Stimulated activated CD8-positive, alpha-beta memory T cell treated with anti-CD3 and anti-CD28 coated beads, Interleukin-15, amount 100 ng/mL, for 24 hours (primary cell): ENCODE measurements around the gene JAZF1.
"Not testable (repeated sequence)": the region's sequence is repeated elsewhere in the genome, so short reads cannot be mapped to it uniquely, and the experiment has no call there.

Source experiments
- DNase-seq: peaks from one replicate; pipeline ENCODE4 v3.0.0-alpha.2; 2020; ENCODE audit warnings: low read depth

JAZF1 gene

DNA sequence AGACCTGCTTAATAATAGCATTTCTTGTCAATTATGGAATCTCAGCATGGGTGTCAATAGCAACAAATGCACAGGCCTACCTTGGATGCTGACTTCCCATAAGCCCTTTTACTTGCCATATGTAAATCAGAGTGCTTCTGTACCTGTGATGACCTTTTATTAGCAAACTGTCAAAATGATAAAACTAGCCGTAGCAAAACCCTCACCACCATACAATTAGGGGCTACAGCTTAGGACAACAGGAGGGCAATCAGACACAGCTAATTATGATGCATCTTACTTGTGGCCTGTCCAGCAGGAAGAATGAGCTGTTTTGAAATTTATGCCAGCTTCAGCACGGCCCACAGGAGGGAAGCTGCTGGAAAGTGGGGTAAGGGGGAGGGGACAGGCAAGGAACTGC is 239.1 kb downstream of the JAZF1 start:
- DNase-seq: no peak

DNA sequence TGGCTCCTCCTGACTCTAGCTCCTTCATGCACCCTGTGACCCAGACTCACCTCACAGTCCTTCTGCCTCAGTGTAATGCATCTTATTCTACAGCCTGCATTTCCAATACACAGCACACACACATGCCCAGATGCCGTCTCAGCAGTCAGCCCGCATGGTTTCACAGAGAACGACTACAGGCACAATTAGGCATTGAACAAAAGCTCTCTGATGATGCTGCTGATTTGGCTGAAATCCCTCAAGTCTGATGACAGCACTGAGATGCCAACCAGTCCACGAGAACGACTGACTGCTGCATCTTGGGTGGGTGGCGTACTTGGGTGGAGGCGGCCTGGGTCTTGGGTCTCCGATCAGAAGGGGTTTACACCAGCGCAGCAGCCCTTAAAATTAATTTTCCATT is 240.3 kb downstream of the JAZF1 start:
- no peak for DNase-seq

DNA sequence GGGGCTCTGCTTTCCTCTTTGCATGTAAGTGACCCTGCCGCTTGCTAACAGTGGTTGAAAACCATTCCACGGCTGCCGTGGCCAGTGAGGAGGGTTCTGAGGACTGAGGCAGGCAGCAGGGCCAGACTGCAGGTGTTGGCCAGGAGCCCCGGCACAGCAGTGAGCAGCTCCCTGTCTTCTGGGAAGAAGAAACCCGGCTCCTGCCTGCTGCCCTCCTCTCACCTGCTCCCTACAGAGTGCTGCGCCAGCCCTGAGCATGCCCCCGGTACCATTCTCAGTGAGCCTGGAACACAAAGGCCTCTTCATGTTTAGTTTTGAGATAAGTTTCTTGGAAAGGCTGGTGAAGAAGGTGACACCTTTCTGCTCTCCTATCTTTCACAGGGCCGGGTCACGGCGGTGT is 240.7 kb downstream of the JAZF1 start:
- no peak for DNase-seq

DNA sequence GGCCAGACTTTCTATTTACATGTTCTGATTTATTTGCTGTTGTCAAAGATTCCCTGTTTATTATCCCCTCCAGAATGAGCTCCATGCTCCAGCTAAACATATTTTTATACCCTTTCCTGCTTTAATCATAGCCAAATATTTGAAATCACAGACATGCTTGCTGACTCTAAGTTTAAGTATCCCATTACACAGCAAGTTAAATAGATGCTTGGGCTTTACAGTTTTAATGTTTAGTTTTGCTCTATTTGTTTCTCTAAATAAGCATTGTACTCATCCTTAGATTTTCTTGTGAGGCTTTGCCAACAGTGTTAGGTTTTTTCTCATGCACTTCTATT is 243.9 kb downstream of the JAZF1 start:
- no peak for DNase-seq

DNA sequence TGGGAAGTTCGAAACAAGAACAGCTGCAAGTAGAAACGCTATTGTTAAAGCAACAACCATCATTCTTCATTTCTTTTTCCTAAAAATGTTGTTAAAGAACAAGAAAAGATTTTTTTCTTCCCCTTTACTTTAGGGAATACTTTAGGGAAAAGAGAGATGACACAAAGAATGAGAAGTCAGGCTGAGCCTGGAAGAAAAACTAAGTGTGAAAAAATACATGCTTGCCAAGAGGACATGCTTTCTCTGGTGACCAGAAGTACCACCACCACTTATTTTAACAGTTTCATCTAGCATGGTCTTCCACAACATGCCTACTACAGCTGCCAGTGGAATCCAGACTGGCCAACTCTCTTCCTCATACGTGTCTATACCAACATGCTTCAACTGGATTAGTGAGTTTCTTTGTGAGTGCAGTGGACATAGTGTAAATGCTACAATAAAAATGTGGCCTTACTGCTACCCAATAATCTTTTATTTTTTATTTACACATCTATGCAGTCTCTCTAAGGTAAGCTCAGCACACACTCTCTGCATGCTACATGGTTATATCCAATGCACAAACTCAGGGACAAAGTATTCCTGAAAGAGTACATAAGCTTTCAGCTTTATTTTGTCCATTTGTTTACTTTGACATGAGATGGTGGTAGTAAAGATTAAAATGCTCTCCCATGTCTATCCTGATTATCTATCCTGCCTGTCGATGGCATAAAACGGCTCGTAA is 244.4 kb downstream of the JAZF1 start:
- DNase-seq: no peak

DNA sequence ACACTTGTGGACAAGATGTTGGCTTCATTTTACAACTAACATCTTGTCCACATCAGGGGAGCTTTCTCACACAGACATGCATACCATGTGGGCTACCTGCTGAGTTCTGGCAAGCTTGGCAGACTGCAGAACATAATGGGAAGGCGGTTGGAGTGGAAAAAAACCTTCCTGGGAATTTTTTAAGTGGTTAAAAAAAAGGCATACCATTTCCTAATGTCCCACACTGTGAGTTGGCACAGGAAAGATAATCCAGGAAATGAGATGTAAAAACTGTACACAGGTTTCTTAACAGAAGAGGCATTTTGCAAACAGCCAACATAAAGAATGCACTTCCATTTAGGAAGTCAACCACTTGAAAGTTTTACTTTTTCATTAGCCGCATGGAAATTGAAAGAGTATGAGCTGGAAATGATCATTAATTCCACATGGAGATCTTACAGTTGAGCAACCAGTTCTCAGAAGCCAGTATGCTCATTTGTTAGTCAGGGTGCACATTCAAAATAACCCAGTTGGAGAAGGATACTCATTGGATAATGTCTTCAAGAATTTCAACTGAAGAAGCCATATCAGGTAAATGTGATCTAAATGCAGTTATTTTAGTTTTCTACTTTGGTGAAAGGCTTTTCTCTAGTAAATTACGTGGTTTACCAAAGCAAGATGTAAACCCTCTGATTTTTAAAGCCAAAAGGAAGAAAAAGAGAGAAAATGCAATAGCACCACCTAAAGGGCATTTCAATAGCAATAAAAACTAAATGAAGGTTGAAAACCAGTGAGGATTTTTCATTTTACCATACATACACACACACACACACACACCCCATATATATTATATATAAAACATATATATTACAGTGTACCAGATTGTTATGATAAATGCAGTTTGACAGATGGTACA is 246.7 kb downstream of the JAZF1 start:
- no peak for DNase-seq

DNA sequence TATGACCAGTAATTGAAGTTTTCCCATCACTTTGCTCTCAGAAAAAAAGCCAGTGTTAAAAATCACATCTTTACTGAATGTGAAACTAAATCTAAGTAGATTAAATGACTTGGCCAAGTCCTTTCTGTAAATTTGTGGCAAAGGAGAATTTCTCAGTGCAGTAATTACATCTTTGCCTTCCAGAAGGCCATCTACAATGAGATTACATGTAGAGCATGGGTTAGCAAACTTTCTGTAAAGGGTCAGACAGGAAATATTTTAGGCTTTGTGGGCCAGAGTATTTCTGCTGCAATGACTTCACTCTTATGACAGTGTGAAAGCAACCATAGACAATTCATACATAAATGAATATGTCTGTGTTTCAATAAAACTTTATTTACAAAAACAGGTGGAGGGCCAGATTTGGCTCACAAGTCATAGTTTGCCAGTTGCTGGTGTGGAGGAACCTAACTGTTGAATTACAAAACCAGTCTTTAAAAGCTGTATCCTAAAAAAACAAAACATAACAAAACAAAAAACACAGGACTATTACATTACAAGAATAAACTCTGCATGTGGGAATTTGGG is 249.6 kb downstream of the JAZF1 start:
- DNase-seq: no peak

DNA sequence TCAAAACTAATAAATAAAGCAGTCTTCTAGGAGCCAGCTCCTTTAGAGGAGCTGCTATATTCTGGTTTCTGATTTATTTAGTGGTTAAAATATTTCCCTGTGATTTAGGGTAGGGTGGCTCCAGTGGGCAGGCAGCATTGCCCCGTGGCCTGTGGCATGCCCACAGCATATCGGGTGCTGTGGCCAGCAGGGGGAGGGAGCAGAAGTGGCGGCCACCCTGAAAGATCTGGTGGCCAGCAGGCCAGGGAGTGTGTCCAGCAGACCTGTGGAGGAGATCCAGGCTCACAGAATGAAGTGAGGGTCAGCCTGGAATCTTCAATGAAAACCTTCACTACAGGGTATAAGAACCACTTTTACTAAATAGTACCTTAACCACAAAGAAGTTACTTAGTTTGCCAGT is 251.5 kb downstream of the JAZF1 start:
- DNase-seq: no peak

DNA sequence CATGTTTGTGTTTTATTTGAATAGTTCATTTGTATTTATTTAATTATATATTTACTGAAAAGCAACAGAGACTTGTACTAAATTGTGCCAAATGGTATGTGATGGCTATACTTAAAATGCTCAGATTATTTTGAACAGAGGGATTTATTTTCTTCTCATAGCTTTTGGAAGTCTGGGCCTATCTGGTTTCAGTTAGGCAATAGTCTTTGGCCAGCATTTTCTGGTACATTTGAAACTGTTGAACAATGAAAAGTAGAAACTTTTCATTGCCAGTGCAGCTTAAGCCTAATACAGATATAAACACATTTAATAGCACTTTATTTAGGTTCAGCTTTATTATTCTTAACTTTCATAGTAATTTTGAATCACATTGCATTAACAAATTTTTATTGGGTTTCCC is 252.6 kb downstream of the JAZF1 start:
- DNase-seq: no peak

DNA sequence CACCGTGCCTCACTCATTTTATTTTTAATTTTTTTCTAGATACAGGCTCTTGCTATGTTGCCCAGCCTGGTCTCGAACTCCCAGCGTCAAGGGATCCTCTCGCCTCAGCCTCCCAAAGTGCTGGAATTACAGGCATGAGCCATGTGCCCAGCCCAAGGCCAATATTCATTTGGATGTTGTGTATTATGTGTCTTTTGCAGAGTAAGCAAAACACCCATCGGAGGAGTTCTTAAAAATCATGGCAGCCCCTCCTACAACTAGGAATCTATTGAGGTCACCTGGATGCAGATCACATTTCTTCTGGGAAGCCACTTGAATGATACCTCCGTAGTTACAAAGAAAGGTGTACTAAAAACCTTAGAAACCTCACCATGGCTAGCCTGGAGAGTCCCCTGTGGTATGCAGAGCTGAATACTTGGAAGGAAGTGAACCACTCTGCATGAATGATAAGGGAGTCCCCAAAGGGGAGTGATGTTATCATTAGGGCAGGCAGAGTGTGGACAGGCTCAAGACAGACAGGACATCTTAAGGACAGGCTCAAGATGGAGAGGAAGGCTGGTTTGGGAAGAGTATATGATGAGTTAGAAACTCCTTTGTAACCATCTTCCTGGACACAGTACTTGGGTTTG is 254.9 kb downstream of the JAZF1 start:
- DNase-seq: no peak

DNA sequence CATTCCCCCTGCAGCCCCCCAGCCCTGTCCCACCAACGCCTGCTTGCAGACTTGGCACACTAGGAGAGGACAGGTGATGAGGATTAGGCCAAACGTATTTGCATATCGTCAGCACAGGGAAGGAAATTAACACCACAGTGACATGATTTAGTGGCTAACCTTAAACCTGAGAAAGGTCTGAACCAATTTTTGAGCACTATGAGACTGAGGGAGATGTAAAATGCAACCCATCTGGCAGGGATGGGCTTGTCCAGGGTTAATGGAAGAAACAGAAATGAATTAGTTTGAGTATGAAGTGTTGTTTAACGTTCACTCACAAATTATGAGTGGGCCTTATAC is 257.0 kb downstream of the JAZF1 start:
- no peak for DNase-seq

DNA sequence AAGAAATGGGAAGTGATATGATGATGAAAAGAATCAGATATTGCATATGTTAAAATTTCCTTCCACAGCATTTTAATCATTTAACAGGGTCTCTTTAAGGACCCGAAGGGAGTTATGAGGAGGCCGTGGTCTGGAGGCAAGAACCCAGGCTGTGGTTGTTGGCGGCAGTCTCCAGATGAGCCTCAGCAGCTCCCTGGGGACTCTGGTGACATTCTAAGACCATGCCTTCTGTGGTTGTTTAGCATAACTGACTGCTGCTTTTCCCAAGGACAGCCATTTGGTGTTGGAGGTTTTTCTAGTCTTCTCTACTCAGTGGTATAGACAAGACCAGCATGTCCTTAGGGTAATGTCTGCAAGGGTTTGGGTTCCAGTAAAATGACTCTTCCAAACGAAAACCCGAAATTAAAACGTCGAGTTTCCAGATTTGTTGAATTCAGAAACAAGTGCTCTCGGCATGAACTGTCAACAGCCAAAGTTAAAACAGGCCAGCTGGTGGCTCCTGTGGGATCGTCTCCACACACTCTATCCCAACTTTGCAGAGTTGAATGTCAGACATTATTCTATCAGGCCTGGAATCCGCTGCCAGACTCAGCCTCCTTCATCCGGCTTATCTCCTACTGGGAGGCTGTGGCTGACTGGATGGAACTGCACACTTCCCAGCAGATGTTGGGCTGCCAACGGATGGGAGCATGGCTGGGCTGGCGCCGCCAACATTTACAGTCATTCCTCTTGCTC is 257.5 kb downstream of the JAZF1 start:
- DNase-seq: no peak

DNA sequence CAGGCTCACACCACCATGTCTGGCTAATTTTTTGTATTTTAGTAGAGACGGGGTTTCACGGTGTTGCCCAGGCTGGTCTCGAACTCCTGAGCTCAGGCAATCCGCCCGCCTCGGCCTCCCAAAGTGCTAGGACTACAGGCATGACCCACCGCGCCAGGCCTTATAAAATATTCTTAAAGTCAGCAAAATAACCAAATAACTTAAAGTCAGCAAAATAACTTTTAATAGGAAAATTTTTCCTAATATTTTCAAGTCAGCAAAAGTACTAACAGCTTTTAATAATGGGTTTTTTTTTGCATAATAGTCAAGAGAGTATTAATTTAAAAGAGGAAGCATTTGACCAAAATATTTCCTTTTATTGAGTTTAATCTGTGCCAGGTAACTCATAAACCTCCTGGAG is 258.2 kb downstream of the JAZF1 start:
- DNase-seq: not testable (repeated sequence)

DNA sequence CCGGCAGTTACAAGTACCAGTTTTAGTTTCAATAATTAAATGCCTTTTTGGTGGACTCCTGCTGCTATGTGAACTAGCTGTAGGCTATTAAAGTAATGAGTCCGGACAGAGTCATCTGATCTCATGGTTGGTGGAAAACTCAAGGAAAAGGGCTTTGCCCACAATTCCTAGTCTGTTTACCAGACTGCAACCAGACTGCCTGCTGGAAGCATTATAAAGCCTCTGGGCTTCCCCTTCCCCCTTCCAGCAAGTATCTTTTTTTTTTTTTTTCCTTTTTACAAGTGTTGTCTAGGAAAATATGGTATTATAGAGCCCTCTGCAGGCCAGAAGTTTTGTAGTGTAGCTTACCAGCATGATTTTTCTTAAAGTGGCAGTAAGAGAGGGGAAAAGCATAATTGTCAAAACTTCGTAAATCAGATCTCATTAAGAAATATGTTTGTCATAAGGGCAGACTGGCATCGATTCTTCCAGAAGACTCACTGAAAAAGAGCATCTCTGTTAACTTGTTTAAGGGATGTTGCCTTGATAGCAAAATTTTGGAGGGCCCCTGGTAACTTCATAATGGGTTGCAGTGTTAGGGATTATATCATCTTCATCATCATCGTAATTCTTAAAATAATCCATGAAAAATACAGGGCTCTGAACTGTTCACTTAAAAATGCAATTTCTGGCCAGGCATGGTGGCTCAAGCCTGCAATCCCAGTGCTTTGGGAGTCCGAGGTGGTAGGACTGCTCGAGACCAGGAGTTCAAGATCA is 259.3 kb downstream of the JAZF1 start:
- DNase-seq: no peak

DNA sequence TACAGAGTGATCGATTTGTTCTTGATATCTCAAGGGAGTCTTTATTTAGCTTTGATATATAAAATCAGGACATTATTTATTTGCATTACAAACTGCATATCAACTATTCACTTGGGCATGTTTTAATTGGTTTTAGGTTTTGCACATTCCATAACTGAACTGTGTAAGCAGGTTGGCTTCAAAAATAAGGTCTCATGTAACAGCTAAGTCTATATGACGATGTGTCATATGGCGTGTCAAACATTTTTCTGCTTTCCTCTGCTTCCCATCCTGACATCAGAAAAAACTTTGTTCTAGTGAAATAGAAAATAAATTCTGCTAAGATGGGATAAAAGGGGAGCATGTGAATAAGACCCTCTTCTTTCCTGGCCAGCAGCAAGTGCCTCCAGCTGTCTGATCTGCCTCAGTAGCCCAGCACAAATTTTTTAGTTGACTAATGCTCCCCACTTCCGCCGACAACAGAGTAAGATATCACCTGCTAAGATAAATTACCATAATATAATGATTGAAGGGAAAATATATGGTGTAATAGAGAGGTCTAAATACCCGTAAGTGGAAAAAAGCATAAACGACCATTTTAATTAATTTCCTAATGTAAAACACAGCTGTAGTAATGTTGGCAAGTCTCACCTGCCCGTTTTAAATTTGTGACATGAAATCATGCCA is 260.2 kb downstream of the JAZF1 start:
- no peak for DNase-seq

DNA sequence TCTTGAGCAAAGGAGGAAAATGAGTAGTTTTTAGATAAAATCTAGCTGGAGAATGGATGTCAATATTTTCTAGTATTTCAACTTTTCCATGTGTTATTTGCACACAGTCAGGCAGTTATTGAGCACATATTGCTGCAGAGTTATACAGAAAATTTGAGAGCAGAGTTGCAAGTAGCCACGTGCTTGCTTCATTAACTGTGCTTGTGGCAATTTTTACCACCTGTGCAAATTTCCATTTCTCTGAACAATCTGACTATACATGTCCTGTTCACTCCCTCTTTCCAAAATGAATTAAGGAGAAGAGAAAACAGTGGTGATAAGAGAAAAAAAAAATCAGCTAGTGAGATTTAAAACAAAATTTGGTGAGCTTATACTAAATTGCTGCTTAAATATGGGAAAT is 262.1 kb downstream of the JAZF1 start:
- no peak for DNase-seq

DNA sequence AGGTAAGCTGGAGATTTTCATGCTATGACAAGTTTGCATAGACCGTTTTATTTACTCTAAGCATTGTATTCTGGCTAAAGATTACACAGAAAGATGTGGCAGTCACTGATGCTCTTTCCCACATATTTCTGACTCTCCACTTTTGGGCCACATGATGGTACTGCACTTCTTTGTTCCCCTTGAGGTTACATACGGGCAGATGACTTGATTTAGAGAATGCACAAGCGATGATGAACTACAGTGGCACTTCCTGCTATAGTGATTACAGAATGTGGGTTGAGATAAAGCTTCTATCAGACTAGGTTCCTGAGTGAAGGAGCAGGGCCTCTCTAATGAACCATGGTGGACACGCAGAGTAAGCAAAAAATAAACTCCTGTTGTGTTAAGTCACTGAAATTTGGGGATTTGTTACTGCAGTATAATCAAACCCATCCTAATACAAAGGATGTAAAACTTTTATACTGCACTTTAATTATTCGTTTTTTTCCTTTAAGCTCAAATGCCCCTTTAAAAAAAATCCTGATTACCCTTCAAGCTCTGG is 262.8 kb downstream of the JAZF1 start:
- no peak for DNase-seq

DNA sequence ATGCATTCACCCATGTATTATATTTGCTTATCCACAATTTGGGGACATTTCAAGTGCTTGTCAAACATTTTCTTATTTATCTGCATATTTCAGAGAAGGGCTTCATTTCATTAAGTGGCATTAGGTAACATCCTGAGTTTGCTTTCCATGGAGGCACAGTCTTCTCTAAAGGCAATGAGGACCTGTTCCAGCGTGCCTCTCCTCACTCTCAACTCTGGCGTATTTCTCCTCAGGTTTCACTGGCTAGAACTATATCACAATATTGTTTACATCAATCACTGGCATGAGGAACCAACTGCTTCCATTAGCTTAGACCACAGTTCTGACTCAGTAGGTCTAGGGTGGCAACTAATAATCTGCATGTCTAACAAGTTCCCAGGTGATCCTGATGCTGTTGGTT is 263.5 kb downstream of the JAZF1 start:
- no peak for DNase-seq

DNA sequence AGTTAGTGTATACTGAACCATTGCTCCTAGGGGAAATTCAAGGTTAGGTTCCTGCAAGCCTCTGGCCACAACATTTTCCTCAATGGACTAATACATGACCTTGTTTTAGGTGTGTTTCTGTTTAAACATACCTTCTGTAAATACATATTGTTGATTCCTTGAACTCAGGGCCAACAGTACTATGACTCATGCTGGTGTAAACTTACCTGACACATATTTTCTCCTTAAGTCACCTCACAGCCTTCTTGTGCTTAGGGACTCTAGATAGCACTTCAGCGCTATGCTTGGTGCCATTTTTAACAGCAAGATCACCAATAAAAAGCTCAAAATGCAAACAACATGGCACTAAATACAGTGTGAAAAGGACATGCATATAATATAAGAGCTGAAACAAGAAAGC is 264.2 kb downstream of the JAZF1 start:
- no peak for DNase-seq

DNA sequence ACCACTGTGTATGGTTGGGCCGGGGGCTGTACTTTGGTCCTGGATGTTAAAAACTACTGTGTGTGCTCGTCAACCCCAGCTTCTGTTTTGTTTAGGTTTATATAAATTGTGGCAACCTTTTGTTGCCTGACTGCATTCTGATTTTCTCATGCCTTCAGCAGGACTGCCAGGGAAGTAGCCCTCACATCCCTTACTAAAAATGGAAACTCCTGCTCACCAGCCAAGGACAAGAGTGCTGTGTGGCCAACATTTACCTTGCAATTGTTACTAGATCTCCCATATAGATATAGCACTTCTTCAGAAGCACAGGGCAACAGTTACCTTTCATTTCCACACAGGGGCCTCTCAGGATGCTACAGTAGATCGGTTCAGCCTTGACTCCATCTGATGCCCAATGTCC is 266.2 kb downstream of the JAZF1 start:
- no peak for DNase-seq

DNA sequence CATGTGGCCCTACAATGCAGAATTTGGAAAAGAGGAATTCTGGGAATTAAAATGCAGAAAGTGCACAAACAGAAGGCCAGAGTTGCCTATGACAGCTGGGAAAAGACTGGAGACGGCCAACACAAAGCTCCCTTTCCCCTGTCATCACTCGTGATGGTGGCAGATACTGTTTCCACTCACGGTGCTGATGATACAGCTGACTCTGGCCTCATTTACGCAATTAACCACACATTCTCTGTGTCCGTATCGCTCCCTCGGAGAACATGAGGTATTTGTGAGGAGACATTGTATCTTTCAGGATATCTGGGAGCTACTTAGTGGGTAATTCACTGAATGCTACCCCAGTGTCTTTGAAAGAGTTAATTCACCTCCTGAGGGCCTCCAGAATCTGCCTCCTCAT is 267.8 kb downstream of the JAZF1 start:
- DNase-seq: no peak
